HEK293 (cell line): ENCODE data around the gene RPS6KA4.

Experiments
- CTCF ChIA-PET: fragments of 350-600 bp; formaldehyde crosslinking; extraction: SDS; loops from one replicate; lab custom pipeline; 2021; ENCODE audit warnings: antibody characterized with exemption; lab: Yijun Ruan, JAX
- POLR2A ChIA-PET: fragments of 300-600 bp; formaldehyde crosslinking; extraction: SDS; loops from one replicate; lab custom pipeline; 2020; ENCODE audit warnings: antibody characterized with exemption, inconsistent platforms; lab: Yijun Ruan, JAX
- H3K27ac ChIP-seq: fragments of 200-500 bp; sonication (Bioruptor generic); 2 replicates; pipeline ENCODE4 v1.5.1; 2014; ENCODE audit warnings: low read depth, low read length, control low read depth, inconsistent platforms; ENCODE audit errors: extremely low read depth
- H3K36me3 ChIP-seq, 2 experiments: fragments of 200-500 bp in 1 of 2; sonication (Bioruptor generic) in 1 of 2; 1 replicate in 1 of 2; 2 replicates in 1 of 2; pipeline ENCODE4 v1.5.1; 2014 to 2017; ENCODE audit warnings: inconsistent platforms in 2 of 2, low read length in 2 of 2; ENCODE audit not compliant: control insufficient read depth in 2 of 2, insufficient read depth in 1 of 2
- H3K4me1 ChIP-seq: fragments of 200-500 bp; sonication (Bioruptor generic); 2 replicates; pipeline ENCODE4 v1.5.1; 2014; ENCODE audit warnings: mild to moderate bottlenecking, low read length, inconsistent platforms; ENCODE audit not compliant: control insufficient read depth, insufficient read depth
- H3K4me3 ChIP-seq: 2 replicates; pipeline ENCODE4 v1.5.1; 2011; ENCODE audit warnings: low read depth, mild to moderate bottlenecking, control low read depth, low read length, moderate library complexity
- H3K9me3 ChIP-seq: fragments of 200-500 bp; sonication (Bioruptor generic); 2 replicates; pipeline ENCODE4 v1.5.1; 2014; ENCODE audit warnings: low read depth, low read length, inconsistent platforms; ENCODE audit not compliant: control insufficient read depth, insufficient read depth
- BCL11A ChIP-seq: fragments of 450-650 bp; formaldehyde crosslinking; IDR thresholded peaks from 2 replicates; pipeline ENCODE4 v1.5.1; 2016; ENCODE audit warnings: low read depth, missing biosample characterization, missing genetic modification characterization
- PRDM10 ChIP-seq: fragments of 450-650 bp; formaldehyde crosslinking; IDR thresholded peaks from 2 replicates; pipeline ENCODE4 v1.5.1; 2016; ENCODE audit warnings: missing biosample characterization, missing genetic modification characterization
- ZBTB11 ChIP-seq: fragments of 450-650 bp; formaldehyde crosslinking; conservative IDR thresholded peaks from 2 replicates; pipeline ENCODE4 v1.5.1; 2016; ENCODE audit warnings: low read depth, missing biosample characterization, missing genetic modification characterization
- ZBTB17 ChIP-seq: fragments of 450-650 bp; formaldehyde crosslinking; IDR thresholded peaks from 2 replicates; pipeline ENCODE4 v1.5.1; 2016; ENCODE audit warnings: missing biosample characterization, missing genetic modification characterization
- ZBTB44 ChIP-seq: fragments of 450-650 bp; IDR thresholded peaks from 2 replicates; pipeline ENCODE4 v1.5.1; 2018; ENCODE audit warnings: missing biosample characterization, mild to moderate bottlenecking, missing genetic modification characterization
- ZBTB8A ChIP-seq: fragments of 450-650 bp; formaldehyde crosslinking; IDR thresholded peaks from 2 replicates; pipeline ENCODE4 v1.5.1; 2016; ENCODE audit warnings: missing biosample characterization, missing genetic modification characterization
- ZFHX2 ChIP-seq: fragments of 450-650 bp; formaldehyde crosslinking; conservative IDR thresholded peaks from 2 replicates; pipeline ENCODE4 v1.5.1; 2016; ENCODE audit warnings: missing biosample characterization, missing genetic modification characterization
- ZNF155 ChIP-seq: fragments of 450-650 bp; formaldehyde crosslinking; IDR thresholded peaks from 2 replicates; pipeline ENCODE4 v1.5.1; 2016; ENCODE audit warnings: missing biosample characterization, missing genetic modification characterization
- ZNF19 ChIP-seq: fragments of 450-650 bp; formaldehyde crosslinking; IDR thresholded peaks from 2 replicates; pipeline ENCODE4; 2016; ENCODE audit warnings: missing biosample characterization, missing genetic modification characterization, low read depth
- ZNF211 ChIP-seq: fragments of 450-650 bp; formaldehyde crosslinking; IDR thresholded peaks from 2 replicates; pipeline ENCODE4 v1.5.1; 2016; ENCODE audit warnings: low read depth, missing biosample characterization, missing genetic modification characterization
- ZNF248 ChIP-seq: fragments of 450-650 bp; formaldehyde crosslinking; IDR thresholded peaks from 2 replicates; pipeline ENCODE4 v1.5.1; 2017; ENCODE audit warnings: missing biosample characterization, missing genetic modification characterization
- ZNF423 ChIP-seq: fragments of 450-650 bp; formaldehyde crosslinking; IDR thresholded peaks from 2 replicates; pipeline ENCODE4 v1.5.1; 2016; ENCODE audit warnings: missing biosample characterization, missing genetic modification characterization
- ZNF473 ChIP-seq: fragments of 450-650 bp; formaldehyde crosslinking; IDR thresholded peaks from 2 replicates; pipeline ENCODE4 v1.5.1; 2017; ENCODE audit warnings: missing biosample characterization, missing genetic modification characterization
- ZNF488 ChIP-seq: fragments of 450-650 bp; formaldehyde crosslinking; IDR thresholded peaks from 2 replicates; pipeline ENCODE4 v1.5.1; 2016; ENCODE audit warnings: missing biosample characterization, missing genetic modification characterization
- ZNF639 ChIP-seq: fragments of 450-650 bp; formaldehyde crosslinking; IDR thresholded peaks from 2 replicates; pipeline ENCODE4 v1.5.1; 2016; ENCODE audit warnings: missing biosample characterization, missing genetic modification characterization
- ZNF660 ChIP-seq: fragments of 450-650 bp; IDR thresholded peaks from 2 replicates; pipeline ENCODE4 v1.5.1; 2018; ENCODE audit warnings: missing biosample characterization, mild to moderate bottlenecking, missing genetic modification characterization
- ZNF768 ChIP-seq: fragments of 450-650 bp; formaldehyde crosslinking; IDR thresholded peaks from 2 replicates; pipeline ENCODE4 v1.5.1; 2018; ENCODE audit warnings: missing biosample characterization, mild to moderate bottlenecking, missing genetic modification characterization
- TF ChIP-seq, protein P1 (sequence below): fragments of 450-650 bp; formaldehyde crosslinking; conservative IDR thresholded peaks from 2 replicates; pipeline ENCODE4 v1.5.1; 2016; ENCODE audit warnings: low read depth, missing biosample characterization, missing genetic modification characterization

RPS6KA4 gene

DNA sequence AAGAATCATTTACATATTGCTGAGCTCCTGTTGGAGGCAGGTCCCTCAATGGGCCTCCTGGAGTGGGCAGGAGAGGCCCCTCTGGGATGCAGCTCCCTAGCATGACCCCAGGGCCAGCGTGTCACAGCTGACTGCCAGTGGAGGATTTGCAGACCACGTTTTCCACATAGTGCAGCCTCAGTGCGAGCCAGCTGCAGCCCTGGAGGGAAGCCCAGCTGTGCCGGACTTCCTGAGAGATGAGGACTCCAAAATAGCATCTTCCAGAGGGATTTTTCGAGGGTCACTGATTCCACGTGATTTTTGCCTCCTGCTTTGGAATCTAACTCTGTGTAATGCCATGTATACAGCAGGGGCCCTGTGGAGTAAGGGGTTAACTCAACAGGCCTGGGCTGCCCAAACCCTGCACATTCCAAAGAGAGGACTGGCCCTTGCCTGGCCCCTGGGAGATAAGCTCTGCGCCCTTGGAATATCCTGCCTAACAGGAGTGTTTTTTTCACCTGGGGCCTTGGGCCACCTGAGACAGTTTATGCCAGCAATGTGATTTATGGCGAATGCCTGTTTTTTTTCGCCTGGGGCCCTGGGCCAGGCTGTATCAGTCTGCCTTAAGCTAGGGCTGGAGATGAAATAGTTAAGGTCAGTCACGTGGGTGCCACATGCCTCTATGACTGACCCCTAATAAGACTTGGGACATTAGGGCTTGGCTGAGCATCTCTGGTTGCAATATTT, 47.4 kb downstream of the RPS6KA4 start:
- CTCF ChIA-PET = interaction anchor here (0.9 to 3.1 kb wide), 4 partner anchors 42 to 246 kb away, joined by 3 to 16 read pairs (median 4); no protein-coding TSS in a partner anchor
- H3K27ac ChIP-seq = no peak overlapping the region
- no peak overlapping the region for H3K4me3 ChIP-seq
- no peaks in the 10 kb centered on the region for H3K4me1 ChIP-seq
- POLR2A ChIA-PET = no interaction called here
- no peaks in the 10 kb centered on the region for H3K36me3 ChIP-seq
- H3K9me3 ChIP-seq = no peaks in the 10 kb centered on the region
- TF ChIP-seq ZNF473 (no peak), ZNF639 (tag by site-specific recombination) (no peak), ZNF248 (tag by site-specific recombination) (no peak), ZBTB44 (tag by site-specific recombination) (no peak), ZBTB11 (tag by site-specific recombination) (no peak), ZNF211 (tag by site-specific recombination) (no peak), ZFHX2 (no peak), ZBTB8A (tag by site-specific recombination) (no peak), ZBTB17 (tag by site-specific recombination) (no peak), ZNF19 (tag by site-specific recombination) (no peak), ZNF155 (tag by site-specific recombination) (no peak), ZNF488 (no peak), PRDM10 (no peak), ZNF768 (tag by site-specific recombination) (no peak), ZNF423 (tag by site-specific recombination) (no peak), ZNF660 (no peak), BCL11A (tag by site-specific recombination) (no peak)
- TF ChIP-seq, protein P1, sequence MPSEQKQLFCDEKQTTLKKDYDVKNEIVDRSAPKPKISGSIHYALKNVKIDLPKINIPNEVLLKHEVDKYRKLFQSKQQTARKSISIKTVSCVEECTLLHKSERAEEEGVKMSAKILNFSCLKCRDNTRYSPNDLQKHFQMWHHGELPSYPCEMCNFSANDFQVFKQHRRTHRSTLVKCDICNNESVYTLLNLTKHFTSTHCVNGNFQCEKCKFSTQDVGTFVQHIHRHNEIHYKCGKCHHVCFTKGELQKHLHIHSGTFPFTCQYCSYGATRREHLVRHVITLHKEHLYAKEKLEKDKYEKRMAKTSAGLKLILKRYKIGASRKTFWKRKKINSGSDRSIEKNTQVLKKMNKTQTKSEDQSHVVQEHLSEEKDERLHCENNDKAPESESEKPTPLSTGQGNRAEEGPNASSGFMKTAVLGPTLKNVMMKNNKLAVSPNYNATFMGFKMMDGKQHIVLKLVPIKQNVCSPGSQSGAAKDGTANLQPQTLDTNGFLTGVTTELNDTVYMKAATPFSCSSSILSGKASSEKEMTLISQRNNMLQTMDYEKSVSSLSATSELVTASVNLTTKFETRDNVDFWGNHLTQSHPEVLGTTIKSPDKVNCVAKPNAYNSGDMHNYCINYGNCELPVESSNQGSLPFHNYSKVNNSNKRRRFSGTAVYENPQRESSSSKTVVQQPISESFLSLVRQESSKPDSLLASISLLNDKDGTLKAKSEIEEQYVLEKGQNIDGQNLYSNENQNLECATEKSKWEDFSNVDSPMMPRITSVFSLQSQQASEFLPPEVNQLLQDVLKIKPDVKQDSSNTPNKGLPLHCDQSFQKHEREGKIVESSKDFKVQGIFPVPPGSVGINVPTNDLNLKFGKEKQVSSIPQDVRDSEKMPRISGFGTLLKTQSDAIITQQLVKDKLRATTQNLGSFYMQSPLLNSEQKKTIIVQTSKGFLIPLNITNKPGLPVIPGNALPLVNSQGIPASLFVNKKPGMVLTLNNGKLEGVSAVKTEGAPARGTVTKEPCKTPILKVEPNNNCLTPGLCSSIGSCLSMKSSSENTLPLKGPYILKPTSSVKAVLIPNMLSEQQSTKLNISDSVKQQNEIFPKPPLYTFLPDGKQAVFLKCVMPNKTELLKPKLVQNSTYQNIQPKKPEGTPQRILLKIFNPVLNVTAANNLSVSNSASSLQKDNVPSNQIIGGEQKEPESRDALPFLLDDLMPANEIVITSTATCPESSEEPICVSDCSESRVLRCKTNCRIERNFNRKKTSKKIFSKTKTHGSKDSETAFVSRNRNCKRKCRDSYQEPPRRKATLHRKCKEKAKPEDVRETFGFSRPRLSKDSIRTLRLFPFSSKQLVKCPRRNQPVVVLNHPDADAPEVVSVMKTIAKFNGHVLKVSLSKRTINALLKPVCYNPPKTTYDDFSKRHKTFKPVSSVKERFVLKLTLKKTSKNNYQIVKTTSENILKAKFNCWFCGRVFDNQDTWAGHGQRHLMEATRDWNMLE (tag by site-specific recombination) = no peak
